A549 (cell line): ENCODE results near the gene OR13C4. TPM values are rescaled to one million over a fixed set of nuclear protein-coding genes. Genes with fewer than 3 reads are reported as not detected.

Experiments
- ATAC-seq, 2 experiments: fragments of 200-7000 bp in 1 of 2; fragments of >200 bp in 1 of 2; cut with Nextera tagmentation in 1 of 2; cut with Tn5 transposase in 1 of 2; 3 replicates each; pipeline versions ENCODE4 v1.8.0 to v1.9.1; 2018 to 2020; ENCODE audit warnings: mild to moderate bottlenecking in 1 of 2, moderate library complexity in 1 of 2
- CTCF ChIA-PET: fragments of 300-600 bp; sonication (Branson Sonifier 250); formaldehyde crosslinking; extraction: SDS; loops from one replicate; lab custom pipeline; 2021; ENCODE audit warnings: antibody characterized with exemption, inconsistent platforms; lab: Yijun Ruan, JAX
- POLR2A ChIA-PET: fragments of 350-600 bp; formaldehyde crosslinking; extraction: SDS; loops from one replicate; lab custom pipeline; 2021; ENCODE audit warnings: antibody characterized with exemption, inconsistent platforms; lab: Yijun Ruan, JAX
- DNase-seq, 2 experiments: peaks; one replicate each; pipeline versions ENCODE4 v3.0.0 to v3.0.0-alpha.2; 2011 to 2016; ENCODE audit warnings: low read depth in 1 of 2, low spot score in 1 of 2
- FAIRE-seq: peaks from 2 replicates; lab custom pipeline; 2011; peaks lifted over from hg19 to GRCh38; lab: Jason Lieb, UNC
- H3K27ac ChIP-seq, 2 experiments: fragments of >200 bp; sonication (Bioruptor Twin); formaldehyde crosslinking; 3 replicates each; pipeline ENCODE4 v1.5.1; 2016 to 2017
- H3K4me1 ChIP-seq: fragments of >200 bp; sonication (Bioruptor Twin); formaldehyde crosslinking; 3 replicates; pipeline ENCODE4 v1.6.1; 2016
- H3K4me2 ChIP-seq: fragments of >200 bp; sonication (Bioruptor Twin); formaldehyde crosslinking; 3 replicates; pipeline ENCODE4 v1.6.1; 2016
- H3K4me3 ChIP-seq: fragments of >200 bp; sonication (Bioruptor Twin); formaldehyde crosslinking; 3 replicates; pipeline ENCODE4 v1.5.1; 2016
- H3K9me3 ChIP-seq: fragments of >200 bp; sonication (Bioruptor Twin); formaldehyde crosslinking; 3 replicates; pipeline ENCODE4 v1.6.1; 2016
- BHLHE40 ChIP-seq: IDR thresholded peaks from 2 replicates; pipeline ENCODE4 v1.6.1; 2012; ENCODE audit warnings: low read depth, low read length, inconsistent platforms
- CBX2 ChIP-seq: fragments of 200-600 bp; sonication (generic); IDR thresholded peaks from 2 replicates; pipeline ENCODE4 v1.6.1; 2016; ENCODE audit warnings: low read depth, mild to moderate bottlenecking, borderline replicate concordance
- CHD4 ChIP-seq: fragments of 200-600 bp; sonication (generic); IDR thresholded peaks from 2 replicates; pipeline ENCODE4 v1.6.1; 2016; ENCODE audit warnings: antibody characterized with exemption, mild to moderate bottlenecking, borderline replicate concordance
- EHMT2 ChIP-seq: fragments of 200-600 bp; sonication (generic); IDR thresholded peaks from 2 replicates; pipeline ENCODE4 v1.6.1; 2016; ENCODE audit warnings: antibody characterized with exemption, low read depth, mild to moderate bottlenecking, moderate library complexity
- ESRRA ChIP-seq: fragments of 150-350 bp; IDR thresholded peaks from 2 replicates; pipeline ENCODE4 v1.6.1; 2014; ENCODE audit warnings: mild to moderate bottlenecking, low read length, borderline replicate concordance
- FOSB ChIP-seq: fragments of 250-450 bp; sonication (Bioruptor Pico); IDR thresholded peaks from 2 replicates; pipeline ENCODE4 v1.5.0; 2020; ENCODE audit warnings: mild to moderate bottlenecking, moderate library complexity
- HOXB5 ChIP-seq: fragments of 250-450 bp; sonication (Bioruptor Pico); IDR thresholded peaks from 2 replicates; pipeline ENCODE4 v1.5.0; 2020; ENCODE audit warnings: mild to moderate bottlenecking, moderate library complexity
- JUN ChIP-seq, 2 experiments: fragments of >200 bp; sonication (Bioruptor Twin); formaldehyde crosslinking; IDR thresholded peaks; 2 replicates in 1 of 2; 3 replicates in 1 of 2; pipeline ENCODE4 v1.6.1; 2016 to 2017
- KDM1A ChIP-seq: fragments of 200-600 bp; sonication (generic); IDR thresholded peaks from 2 replicates; pipeline ENCODE4 v1.6.1; 2016; ENCODE audit warnings: low read depth, mild to moderate bottlenecking
- KDM5A ChIP-seq: fragments of 200-600 bp; sonication (generic); IDR thresholded peaks from 2 replicates; pipeline ENCODE4 v1.6.1; 2016; ENCODE audit warnings: antibody characterized with exemption, mild to moderate bottlenecking
- MAFK ChIP-seq: fragments of 450-650 bp; IDR thresholded peaks from 2 replicates; pipeline ENCODE4 v1.6.1; 2014; ENCODE audit not compliant: partially characterized antibody
- MAZ ChIP-seq: fragments of 150-350 bp; IDR thresholded peaks from 2 replicates; pipeline ENCODE4 v1.6.1; 2014; ENCODE audit warnings: antibody characterized with exemption, low read depth, low read length, borderline replicate concordance
- NPAS2 ChIP-seq: fragments of 250-450 bp; sonication (Bioruptor Pico); IDR thresholded peaks from 2 replicates; pipeline ENCODE4 v1.8.0; 2022; ENCODE audit warnings: mild to moderate bottlenecking, moderate library complexity, borderline replicate concordance
- PHF8 ChIP-seq: fragments of 200-600 bp; sonication (generic); IDR thresholded peaks from 2 replicates; pipeline ENCODE4 v1.6.1; 2016; ENCODE audit warnings: low read depth, mild to moderate bottlenecking, antibody characterized with exemption, moderate library complexity, borderline replicate concordance
- RAD21 ChIP-seq, 2 experiments: fragments of >200 bp in 1 of 2; sonication (Bioruptor Twin) in 1 of 2; formaldehyde crosslinking in 1 of 2; IDR thresholded peaks in 1 of 2; conservative IDR thresholded peaks in 1 of 2; 2 replicates in 1 of 2; 3 replicates in 1 of 2; pipeline ENCODE4 v1.6.1; 2012 to 2018; ENCODE audit warnings: inconsistent platforms in 1 of 2
- RFX5 ChIP-seq: fragments of 450-650 bp; IDR thresholded peaks from 2 replicates; pipeline ENCODE4 v1.7.1; 2014; ENCODE audit warnings: antibody characterized with exemption, mild to moderate bottlenecking, moderate library complexity
- TFCP2L1 ChIP-seq: fragments of 250-450 bp; sonication (Bioruptor Pico); IDR thresholded peaks from 2 replicates; pipeline ENCODE4 v1.5.0; 2021; ENCODE audit warnings: mild to moderate bottlenecking
- ZC3H11A ChIP-seq: fragments of 450-650 bp; IDR thresholded peaks from 2 replicates; pipeline ENCODE4 v1.6.1; 2014; ENCODE audit warnings: antibody characterized with exemption, mild to moderate bottlenecking
- WGBS: methylation state at CpG from one replicate; pipeline ENCODE4 v1.1.6; 2017; ENCODE audit errors: missing lambda C conversion rate; 5-methylcytosine and 5-hydroxymethylcytosine counted together
- polyA plus RNA-seq, 4 experiments: library from polyadenylated mRNA; depleted of rRNA in 3 of 4; stranded (reverse); fragments of >200 nt; fragmentation: RNase III in 1 of 4; extraction: RNeasy Plus Mini Kit Qiagen cat#74134 plus additional on column Dnase treatment in 1 of 4; gene quantifications; 2 replicates in 3 of 4; 3 replicates in 1 of 4; pipeline ENCODE4 v1.2.3, GENCODE V29; 2011 to 2017
- TF ChIP-seq, protein P1 (sequence below): fragments of >200 bp; sonication (Bioruptor Twin); formaldehyde crosslinking; IDR thresholded peaks from 2 replicates; pipeline ENCODE4 v1.6.1; 2016
- TF ChIP-seq, protein P2 (sequence below): IDR thresholded peaks from 2 replicates; pipeline ENCODE4 v1.6.1; 2012
- TF ChIP-seq, protein P3 (sequence below): fragments of 200-600 bp; sonication (generic); IDR thresholded peaks from 2 replicates; pipeline ENCODE4 v1.6.1; 2016; ENCODE audit warnings: antibody characterized with exemption, mild to moderate bottlenecking, moderate library complexity
- TF ChIP-seq, protein P4 (sequence below): fragments of 250-450 bp; sonication (Bioruptor Pico); IDR thresholded peaks from 2 replicates; pipeline ENCODE4 v1.5.0; 2021; ENCODE audit warnings: mild to moderate bottlenecking, moderate library complexity, borderline replicate concordance

Gene OR13C4
- polyA plus RNA-seq, 2 of the 4 experiments (the other 2 are of a cell fraction) = not detected

DNA sequence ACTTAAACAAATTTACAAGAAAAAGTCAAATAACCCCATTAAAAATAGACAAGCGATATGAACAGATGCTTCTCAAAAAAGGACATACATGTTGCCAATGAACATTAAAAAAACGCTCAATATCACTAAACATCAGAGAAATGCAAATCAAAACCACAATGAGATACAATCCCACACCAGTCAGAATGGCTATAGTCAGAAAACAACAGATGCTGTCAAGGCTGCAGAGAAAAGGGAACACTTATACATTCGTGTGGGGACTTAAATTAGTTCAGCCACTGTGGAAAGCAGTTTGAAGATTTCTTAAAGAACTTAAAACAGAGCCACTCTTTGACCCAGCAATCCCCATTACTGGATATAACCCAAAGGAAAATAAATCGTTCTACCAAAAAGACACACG, 12.1 kb downstream of the OR13C4 start:
- 6% methylated on average over 5 of the region's 5 CpGs for WGBS
- TF ChIP-seq KDM1A (no peak), EHMT2 (no peak), ZC3H11A (no peak), MAFK (no peak)
- no peak overlapping the region for H3K4me3 ChIP-seq
- no peaks in the 10 kb centered on the region for H3K9me3 ChIP-seq
- ATAC-seq (no peak), FAIRE-seq (no peak), DNase-seq (no peak)
- ChIA-PET CTCF (no interaction called here), POLR2A (interaction anchor here (0.6 kb wide), 1 partner anchor 34 kb away, joined by 4 read pairs; no protein-coding TSS in a partner anchor)
- H3K4me2 ChIP-seq = no peak overlapping the region
- H3K4me1 ChIP-seq = no peaks in the 10 kb centered on the region
- H3K27ac ChIP-seq = no peak overlapping the region

DNA sequence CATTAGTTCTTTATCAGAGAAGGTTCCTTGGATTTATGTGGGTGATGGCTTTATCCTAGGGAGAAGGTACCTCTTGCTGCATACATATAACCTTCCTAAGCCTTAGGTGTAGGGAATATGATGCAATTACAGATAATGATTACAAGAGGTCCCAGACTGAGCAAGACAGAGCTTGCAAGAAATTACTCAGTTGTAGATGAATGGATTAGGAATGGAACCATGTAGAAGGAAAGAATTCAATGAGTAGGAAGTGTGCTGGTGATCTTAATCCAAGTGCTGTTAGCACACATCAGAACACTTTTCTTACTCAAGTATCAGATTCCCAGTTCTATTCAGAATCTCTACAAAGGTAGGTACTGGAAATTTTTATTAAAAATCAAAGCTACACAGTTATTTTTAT, 20.4 kb downstream of the OR13C4 start:
- no peaks in the 10 kb centered on the region for H3K9me3 ChIP-seq
- no peak for TF ChIP-seq RFX5
- no peak for TF ChIP-seq TFCP2L1 (CRISPR knock-in tag)
- no peak for TF ChIP-seq MAZ
- TF ChIP-seq FOSB (CRISPR knock-in tag) = no peak
- no peak for TF ChIP-seq CBX2
- no peak for TF ChIP-seq MAFK
- TF ChIP-seq, protein P1, sequence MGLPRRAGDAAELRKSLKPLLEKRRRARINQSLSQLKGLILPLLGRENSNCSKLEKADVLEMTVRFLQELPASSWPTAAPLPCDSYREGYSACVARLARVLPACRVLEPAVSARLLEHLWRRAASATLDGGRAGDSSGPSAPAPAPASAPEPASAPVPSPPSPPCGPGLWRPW = no peak
- no peak overlapping the region for H3K27ac ChIP-seq
- H3K4me3 ChIP-seq = no peak overlapping the region
- CTCF ChIA-PET = no interaction called here
- ATAC-seq (no peak), DNase-seq (no peak), FAIRE-seq (no peak)
- no peaks in the 10 kb centered on the region for H3K4me1 ChIP-seq
- POLR2A ChIA-PET = no interaction called here
- no peak overlapping the region for H3K4me2 ChIP-seq

DNA sequence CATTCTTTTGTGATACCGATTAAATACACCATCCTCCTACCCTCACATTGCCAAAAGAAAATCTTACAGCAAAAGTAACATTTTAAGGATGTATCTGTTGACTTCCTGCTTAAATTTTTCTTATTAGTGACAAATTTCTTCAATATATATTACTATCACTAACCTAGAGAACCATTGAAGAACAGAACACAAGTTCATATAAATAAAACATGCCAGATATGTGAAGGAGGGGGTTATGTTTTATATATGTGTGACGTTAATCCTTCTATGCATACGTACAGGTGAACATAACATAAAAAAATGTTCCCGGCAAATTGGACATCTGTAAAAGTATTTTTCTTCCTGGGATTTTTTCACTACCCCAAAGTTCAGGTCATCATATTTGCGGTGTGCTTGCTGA, 23.0 kb downstream of the OR13C4 start, which contains the start of gene OR13F1:
Gene OR13F1 (plus strand): TSS at position 301 of the 400 bp plus-strand sequence. CDS start 0 bp downstream, at position 301.
- H3K4me1 ChIP-seq = no peaks in the 10 kb centered on the region
- no peaks in the 10 kb centered on the region for H3K9me3 ChIP-seq
- no peak for ATAC-seq
- no peak within 1 kb of the TSS for H3K4me3 ChIP-seq
- no peak within 1 kb of the TSS for H3K27ac ChIP-seq
- 35% methylated on average over 5 of the region's 5 CpGs for WGBS
- no peak for DNase-seq
- TF ChIP-seq KDM5A (no peak), MAZ (no peak), HOXB5 (CRISPR knock-in tag) (no peak), PHF8 (no peak)
- TF ChIP-seq, protein P1 = no peak
- TF ChIP-seq, protein P2, sequence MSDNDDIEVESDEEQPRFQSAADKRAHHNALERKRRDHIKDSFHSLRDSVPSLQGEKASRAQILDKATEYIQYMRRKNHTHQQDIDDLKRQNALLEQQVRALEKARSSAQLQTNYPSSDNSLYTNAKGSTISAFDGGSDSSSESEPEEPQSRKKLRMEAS = no peak
- CTCF ChIA-PET = no interaction called here
- H3K4me2 ChIP-seq = no peak within 1 kb of the TSS
- POLR2A ChIA-PET = no interaction called here
- FAIRE-seq = no peak

DNA sequence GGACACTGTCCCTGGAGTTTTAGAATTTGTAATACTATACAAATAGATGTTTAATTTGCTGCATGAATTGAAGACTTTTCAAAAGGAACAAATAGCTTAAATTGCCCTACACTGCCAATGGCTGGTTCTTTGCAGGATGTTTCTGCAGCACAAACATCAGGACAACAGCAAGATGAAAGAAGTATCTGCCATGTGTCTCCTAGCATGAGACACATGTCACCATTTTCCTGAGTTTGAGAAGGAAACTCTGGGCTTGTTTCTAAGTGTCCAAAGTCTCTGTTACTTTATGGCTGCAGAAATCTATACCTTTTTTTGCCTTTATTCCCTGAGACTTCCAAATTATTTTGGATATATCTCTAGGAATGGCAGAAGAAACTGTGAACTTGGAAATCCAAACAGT, 23.6 kb downstream of the OR13C4 start:
- Histone ChIP-seq H3K9me3 (no peaks in the 10 kb centered on the region), H3K4me2 (no peak overlapping the region), H3K4me1 (no peaks in the 10 kb centered on the region), H3K4me3 (no peak overlapping the region), H3K27ac (no peak overlapping the region)
- no peak for TF ChIP-seq FOSB (CRISPR knock-in tag)
- no peak for TF ChIP-seq ESRRA
- no peak for TF ChIP-seq BHLHE40
- no peak for TF ChIP-seq CHD4
- TF ChIP-seq, protein P3, sequence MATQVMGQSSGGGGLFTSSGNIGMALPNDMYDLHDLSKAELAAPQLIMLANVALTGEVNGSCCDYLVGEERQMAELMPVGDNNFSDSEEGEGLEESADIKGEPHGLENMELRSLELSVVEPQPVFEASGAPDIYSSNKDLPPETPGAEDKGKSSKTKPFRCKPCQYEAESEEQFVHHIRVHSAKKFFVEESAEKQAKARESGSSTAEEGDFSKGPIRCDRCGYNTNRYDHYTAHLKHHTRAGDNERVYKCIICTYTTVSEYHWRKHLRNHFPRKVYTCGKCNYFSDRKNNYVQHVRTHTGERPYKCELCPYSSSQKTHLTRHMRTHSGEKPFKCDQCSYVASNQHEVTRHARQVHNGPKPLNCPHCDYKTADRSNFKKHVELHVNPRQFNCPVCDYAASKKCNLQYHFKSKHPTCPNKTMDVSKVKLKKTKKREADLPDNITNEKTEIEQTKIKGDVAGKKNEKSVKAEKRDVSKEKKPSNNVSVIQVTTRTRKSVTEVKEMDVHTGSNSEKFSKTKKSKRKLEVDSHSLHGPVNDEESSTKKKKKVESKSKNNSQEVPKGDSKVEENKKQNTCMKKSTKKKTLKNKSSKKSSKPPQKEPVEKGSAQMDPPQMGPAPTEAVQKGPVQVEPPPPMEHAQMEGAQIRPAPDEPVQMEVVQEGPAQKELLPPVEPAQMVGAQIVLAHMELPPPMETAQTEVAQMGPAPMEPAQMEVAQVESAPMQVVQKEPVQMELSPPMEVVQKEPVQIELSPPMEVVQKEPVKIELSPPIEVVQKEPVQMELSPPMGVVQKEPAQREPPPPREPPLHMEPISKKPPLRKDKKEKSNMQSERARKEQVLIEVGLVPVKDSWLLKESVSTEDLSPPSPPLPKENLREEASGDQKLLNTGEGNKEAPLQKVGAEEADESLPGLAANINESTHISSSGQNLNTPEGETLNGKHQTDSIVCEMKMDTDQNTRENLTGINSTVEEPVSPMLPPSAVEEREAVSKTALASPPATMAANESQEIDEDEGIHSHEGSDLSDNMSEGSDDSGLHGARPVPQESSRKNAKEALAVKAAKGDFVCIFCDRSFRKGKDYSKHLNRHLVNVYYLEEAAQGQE = no peak
- no peak for TF ChIP-seq JUN (IDR thresholded peaks at IDR 0.05)
- TF ChIP-seq CBX2 = no peak
- TF ChIP-seq NPAS2 (CRISPR knock-in tag) = no peak
- TF ChIP-seq RAD21 (conservative IDR thresholded peaks at IDR 0.05 in 1 of 2, IDR thresholded peaks at IDR 0.05 in 1 of 2) = no peak
- TF ChIP-seq, protein P4, sequence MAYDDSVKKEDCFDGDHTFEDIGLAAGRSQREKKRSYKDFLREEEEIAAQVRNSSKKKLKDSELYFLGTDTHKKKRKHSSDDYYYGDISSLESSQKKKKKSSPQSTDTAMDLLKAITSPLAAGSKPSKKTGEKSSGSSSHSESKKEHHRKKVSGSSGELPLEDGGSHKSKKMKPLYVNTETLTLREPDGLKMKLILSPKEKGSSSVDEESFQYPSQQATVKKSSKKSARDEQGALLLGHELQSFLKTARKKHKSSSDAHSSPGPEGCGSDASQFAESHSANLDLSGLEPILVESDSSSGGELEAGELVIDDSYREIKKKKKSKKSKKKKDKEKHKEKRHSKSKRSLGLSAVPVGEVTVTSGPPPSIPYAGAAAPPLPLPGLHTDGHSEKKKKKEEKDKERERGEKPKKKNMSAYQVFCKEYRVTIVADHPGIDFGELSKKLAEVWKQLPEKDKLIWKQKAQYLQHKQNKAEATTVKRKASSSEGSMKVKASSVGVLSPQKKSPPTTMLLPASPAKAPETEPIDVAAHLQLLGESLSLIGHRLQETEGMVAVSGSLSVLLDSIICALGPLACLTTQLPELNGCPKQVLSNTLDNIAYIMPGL = no peak
- ATAC-seq (no peak), FAIRE-seq (no peak), DNase-seq (no peak)
- ChIA-PET CTCF (no interaction called here), POLR2A (no interaction called here)
